ENCODE data around the gene GRID2IP. TPM values are rescaled to one million over a fixed set of nuclear protein-coding genes. Genes with fewer than 3 reads are reported as not detected.

Gene GRID2IP
- polyA plus RNA-seq, 4 donors: 0.52 to 0.78 (median 0.64) TPM

DNA sequence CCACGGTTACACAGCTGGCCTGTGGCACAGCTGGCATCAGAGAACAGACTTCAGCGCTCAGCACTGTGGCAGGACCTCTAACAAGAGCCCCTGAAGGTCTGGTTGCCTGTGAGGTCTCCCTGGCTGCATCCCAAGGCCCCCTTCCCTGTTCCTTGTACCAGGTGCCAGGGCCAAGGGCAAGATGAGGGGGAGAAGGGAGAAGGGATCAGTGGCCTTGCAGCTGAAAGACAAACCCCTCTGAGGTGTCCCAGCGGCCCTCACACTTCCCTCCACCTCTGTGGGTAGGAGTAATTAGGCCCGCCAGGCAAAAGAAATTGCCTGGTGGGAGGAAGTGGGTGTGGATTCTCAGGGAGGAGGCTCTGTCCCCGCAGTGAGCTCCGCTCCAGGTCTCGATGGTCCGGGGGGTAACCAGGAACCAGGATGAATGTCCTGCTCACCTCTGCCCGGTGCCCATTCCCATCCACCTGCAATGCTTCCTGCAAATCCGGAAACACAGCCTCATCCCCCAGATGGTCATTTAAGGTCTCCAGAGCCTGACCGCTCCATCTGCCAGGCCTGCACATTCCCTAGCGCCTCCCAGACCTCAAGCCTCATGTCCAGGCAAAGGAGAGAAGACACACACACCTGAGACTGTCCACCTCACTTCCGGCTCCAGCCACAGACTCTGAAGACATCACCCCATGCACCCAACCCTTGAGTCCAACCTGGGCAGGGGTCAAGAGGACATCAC, 22.7 kb downstream of the GRID2IP start:
- no peak for DNase-seq (ENCODE audit: low read depth in 4 of 4, low spot score in 3 of 4)

DNA sequence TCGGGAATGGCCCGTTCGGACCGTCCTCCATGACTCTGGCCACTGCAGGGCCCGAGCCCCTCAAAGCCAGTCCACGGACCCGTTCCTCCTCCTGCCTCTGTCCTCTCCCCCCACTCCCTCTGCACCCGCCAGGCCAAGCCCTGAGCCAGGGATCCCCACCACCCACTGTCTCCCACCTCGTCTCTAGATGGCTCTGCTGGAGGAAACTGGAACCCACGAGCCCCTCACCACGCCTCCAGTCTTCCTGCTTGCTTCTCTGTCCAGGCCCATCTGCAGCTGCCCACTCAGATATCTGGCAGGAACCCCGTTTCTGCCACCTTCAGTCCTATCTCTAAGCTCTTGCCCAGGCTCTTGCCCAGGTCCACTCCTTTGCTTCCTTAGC, 24.3 kb downstream of the GRID2IP start:
- DNase-seq (ENCODE audit: low read depth in 4 of 4, low spot score in 3 of 4): no peak

DNA sequence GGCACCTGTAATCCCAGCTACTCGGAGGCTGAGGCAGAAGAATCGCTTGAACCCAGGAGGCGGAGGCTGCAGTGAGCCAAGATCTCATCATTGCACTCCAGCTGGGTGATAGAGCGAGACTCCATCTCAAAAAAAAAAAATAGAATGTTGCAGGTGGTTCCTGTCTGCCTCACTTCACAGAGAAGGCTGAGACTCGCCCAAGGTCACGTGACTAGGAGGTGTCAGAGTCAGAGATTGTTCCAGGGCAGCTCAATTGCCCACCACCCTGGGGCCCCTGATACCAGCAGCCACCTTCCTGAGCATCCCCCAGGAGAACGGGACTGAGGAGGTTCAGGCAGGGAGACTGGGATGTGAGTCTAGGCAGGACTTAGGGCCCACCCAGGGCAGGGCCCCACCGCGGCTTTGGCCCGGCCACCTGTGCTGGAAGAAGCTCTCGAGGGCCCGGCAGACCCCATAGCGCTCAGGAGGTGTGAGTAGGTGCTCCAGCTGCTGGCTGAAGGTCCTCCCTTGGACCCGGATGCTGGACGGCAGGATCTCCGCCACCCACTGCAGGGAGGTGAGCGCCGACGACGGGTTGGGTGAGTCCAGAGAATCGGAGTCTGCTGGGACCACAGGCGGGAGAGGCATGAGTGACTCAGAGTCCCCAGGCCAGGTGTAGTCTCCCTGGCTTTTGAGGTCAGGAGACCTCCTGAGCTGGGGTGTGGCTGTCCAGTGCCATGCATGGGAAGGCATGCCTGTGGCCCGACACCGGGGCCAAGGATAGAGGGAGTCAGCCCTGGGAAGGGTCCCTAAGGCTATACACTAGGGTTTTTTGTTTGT, 30.9 kb downstream of the GRID2IP start:
- DNase-seq (ENCODE audit: low read depth in 4 of 4, low spot score in 3 of 4): no peak

DNA sequence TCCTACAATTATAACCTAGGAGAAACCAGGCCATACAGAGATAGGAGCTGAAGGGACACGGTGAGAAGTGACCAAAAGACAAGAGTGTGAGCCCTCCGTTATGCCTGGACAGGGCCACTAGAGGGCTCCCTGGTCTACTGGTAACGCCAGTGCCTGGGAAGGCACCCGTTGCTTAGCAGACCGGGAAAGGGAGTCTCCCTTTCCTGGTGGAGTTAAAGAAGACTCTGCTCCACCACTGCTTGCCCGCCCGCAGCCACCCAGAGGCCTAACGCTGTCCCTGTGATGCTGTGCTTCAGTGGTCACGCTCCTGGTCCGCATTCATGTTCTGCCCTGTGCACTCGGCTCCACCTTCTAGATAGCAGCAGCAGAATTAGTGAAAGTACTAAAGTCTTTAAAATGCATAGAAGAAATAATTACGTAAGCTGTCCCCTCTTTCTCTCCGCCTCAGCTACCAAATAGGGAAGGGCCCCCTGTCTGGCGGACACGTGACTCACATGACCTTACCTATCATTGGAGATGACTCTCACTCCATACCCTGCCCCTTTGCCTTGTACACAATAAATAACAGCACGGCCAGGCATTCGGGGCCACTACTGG, 34.8 kb downstream of the GRID2IP start:
- peak; percentile 63 to 78 (median 74) for DNase-seq (ENCODE audit: low read depth in 4 of 4, low spot score in 3 of 4)

DNA sequence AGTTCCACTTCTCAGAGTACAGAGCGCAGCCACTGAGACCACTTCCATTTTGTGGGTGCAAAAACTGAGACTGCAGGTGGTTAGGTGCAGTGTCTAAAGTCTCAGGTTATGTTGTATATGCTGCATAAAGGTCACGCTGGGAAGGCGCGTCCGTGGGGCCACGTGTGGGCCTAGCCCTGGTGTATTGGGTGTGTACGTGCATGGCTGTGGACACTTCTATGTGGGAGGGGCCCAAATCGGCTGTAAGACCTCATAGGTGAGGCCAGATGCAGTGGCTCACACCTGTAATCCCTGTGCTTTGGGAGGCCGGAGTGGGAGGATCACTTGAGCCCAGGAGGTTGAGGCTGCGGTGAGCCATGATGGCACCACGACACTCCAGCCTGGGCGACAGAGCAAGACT, 37.7 kb downstream of the GRID2IP start:
- no peak for DNase-seq (ENCODE audit: low read depth in 4 of 4, low spot score in 3 of 4)

DNA sequence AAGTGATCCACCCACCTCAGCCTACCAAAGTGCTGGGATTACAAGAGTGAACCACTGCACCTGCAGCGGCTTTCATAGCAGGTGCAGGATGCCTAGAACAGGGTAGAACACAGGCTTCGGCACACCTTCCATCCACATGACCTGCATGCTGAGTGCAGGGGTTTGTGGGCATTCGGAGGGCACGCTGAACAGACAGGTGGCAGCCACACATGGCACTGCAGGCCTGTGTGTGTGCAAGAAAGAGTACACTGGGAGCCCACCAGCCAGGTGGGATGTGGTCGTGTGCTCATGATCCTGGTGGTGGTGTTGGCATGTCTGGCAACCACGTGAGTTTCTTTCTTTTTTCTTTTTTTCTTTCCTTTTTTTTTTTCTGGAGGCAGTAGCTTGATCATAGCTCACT, 38.4 kb downstream of the GRID2IP start:
- no peak for DNase-seq (ENCODE audit: low read depth in 4 of 4, low spot score in 3 of 4)

DNA sequence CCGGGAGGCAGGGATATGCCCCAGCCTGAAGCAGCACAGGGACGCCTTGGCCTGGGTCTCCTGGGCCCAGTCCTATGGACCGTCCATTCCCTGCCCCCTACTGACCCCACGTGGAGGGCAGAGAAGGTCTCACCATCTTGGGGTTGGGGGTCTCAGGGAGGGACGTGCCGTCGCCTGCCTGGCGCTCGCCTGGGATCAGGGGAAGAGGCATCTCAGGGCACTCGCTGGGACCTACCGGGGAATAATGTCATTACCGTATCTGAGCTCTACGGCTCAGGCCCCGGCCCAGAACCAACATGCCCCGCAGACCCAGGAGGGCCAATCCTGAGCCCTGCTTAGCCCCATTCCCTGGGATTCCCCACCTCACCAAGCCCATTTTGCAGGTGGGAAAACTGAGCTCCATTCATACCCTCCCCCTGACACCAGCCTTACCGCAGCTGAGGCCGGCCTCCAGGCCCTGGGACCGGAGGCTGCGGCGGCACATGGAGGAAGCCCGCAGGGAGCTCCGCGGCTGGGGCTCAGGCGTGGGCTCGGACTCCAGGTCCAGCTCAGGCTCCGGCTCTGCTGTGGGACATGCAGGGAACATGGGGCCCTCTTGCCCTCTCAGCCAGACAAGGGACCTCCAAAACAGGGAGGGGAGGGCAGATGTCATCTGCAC, 40.7 kb downstream of the GRID2IP start:
- DNase-seq (ENCODE audit: low read depth in 4 of 4, low spot score in 3 of 4): no peak

DNA sequence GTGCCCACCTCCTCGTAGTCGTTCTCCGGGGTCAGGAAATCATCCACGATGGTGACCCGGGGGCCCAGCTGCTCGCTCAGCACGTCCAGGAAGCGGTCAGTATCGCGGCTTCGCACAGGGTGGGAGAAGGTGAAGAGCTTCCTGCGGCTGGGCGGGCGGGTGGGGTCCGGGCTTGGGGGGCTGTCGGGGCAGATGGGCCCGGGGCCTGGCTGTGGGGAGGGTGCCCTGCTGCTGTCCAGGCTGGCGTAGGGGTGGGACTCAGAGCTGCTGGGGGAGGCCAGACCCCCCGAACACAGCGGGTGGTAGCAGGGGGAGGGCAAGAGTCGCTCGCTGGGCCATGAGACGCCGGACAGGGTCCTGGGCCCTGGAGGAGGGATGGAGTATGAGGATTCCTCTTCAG, 42.3 kb downstream of the GRID2IP start:
- no peak for DNase-seq (ENCODE audit: low read depth in 4 of 4, low spot score in 3 of 4)

DNA sequence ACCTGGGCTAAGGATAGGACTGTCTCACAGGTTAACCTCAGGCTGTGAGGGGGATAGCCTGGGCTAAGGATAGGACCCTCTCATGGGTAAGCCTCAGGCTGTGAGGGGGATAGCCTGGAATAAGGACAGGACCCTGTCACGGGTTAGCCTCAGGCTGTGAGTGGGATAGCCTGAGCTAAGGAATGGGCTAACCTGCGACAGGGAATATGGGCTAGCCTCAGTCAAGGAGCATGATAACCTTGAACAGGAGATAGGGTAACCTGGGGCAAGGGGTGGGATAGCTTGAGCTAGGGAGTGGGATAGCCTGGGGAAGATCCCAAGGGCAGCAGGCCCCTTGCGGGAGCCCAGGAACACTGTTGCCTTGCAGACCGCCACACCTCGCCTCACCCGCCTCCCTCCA, 42.7 kb downstream of the GRID2IP start:
- DNase-seq (ENCODE audit: low read depth in 4 of 4, low spot score in 3 of 4): no peak

DNA sequence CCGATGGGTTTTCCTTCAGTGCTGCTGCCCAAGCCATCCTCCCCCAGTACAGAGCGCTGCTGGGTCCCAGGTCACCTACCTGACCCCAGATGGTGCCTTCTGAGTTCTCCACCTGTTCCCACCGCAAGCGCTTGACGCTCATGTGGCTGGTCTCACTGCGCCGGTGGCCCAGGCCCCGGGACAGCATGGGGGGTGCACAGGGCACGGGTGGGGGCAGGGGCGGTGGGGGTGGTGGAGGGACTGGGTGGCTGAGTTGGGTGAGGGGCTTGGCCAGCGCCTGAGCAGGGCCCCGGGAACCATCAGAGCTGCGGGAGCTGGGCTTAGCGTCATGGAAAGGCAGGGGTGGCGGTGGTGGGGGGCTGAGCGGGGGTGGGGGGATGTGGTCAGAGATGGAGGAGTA, 43.4 kb downstream of the GRID2IP start:
- no peak for DNase-seq (ENCODE audit: low read depth in 4 of 4, low spot score in 3 of 4)

DNA sequence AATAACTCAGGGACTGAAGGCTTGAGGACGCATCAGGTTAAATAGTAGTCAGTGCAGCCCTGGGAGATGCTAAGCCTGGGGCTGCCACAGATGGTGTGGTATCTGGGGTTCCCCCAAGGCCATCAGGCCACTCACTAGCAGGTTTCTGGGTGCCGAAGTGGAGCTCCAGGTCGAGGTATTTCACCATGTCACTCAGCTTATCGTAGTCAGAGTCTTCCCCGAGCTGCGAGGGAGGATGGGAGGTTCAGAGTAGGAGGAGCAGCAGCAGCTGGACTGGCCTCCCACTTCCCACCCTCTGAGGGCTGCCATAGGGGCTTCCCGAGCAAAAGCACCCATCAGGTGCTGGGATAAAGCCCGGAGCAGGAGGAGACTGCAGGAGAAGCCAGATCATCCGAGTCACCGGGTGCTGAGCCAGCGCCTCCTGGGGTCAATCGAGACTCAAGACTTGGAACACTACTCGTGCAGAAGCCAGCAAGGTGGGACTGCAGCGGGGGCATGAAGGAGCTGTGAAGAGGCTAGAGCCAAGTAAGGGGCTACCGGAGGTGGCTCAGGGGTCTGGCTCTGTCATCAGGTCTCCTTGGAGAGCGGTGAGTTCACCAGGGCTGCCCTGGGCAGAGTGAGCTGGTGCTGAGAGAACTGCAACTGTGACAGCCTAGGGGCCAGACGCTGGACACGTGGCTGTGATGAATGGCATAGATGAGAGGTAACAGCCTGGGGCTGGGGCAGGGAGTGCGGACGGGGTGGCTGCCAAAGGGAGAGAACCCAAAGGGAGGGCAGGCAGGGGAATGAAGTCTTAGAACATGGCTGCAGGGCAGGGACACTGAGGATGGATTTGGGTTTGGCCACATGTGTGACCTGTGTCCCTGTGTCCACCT, 45.3 kb downstream of the GRID2IP start:
- no peak for DNase-seq (ENCODE audit: low read depth in 4 of 4, low spot score in 3 of 4)

DNA sequence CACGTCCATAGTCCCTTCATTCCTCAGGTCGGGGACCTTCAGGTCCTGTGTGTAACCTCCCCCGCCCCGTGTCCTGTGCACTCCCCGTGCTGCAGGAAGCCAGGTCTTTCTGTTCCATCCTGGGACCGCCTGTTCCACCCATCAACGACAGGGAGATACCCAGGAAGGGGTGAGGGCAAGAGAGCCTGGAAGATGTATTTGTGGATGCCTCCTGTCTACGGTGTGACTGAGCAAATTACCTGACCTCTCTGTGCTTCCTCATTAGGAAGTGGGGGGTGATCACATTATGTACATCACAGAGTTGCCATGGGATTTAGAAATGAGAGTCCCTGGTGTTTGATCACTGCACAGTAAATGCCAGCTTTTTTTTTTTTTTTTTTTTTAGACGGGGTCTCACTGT, 46.3 kb downstream of the GRID2IP start:
- DNase-seq (ENCODE audit: low read depth in 4 of 4, low spot score in 3 of 4): no peak

DNA sequence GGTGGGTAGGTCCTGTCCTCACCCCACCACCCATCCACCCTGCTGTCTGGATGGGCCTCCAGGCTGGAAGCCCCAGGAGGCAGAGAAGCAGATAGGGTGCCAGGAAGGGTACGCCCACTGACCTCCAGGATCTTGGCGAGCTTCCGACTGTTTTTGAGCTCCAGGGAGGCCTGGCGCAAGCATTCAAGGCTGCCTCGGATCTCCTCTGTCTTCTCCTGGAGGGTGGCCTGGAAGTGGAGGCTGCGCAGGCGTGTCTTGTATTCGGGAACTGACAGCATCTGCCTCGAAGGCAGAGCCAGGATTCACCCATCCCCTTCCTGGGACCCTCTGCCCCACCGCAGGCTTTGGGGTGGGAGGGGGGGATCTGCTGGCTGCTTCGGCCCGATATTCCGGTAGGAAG, 48.4 kb downstream of the GRID2IP start:
- no peak for DNase-seq (ENCODE audit: low read depth in 4 of 4, low spot score in 3 of 4)

DNA sequence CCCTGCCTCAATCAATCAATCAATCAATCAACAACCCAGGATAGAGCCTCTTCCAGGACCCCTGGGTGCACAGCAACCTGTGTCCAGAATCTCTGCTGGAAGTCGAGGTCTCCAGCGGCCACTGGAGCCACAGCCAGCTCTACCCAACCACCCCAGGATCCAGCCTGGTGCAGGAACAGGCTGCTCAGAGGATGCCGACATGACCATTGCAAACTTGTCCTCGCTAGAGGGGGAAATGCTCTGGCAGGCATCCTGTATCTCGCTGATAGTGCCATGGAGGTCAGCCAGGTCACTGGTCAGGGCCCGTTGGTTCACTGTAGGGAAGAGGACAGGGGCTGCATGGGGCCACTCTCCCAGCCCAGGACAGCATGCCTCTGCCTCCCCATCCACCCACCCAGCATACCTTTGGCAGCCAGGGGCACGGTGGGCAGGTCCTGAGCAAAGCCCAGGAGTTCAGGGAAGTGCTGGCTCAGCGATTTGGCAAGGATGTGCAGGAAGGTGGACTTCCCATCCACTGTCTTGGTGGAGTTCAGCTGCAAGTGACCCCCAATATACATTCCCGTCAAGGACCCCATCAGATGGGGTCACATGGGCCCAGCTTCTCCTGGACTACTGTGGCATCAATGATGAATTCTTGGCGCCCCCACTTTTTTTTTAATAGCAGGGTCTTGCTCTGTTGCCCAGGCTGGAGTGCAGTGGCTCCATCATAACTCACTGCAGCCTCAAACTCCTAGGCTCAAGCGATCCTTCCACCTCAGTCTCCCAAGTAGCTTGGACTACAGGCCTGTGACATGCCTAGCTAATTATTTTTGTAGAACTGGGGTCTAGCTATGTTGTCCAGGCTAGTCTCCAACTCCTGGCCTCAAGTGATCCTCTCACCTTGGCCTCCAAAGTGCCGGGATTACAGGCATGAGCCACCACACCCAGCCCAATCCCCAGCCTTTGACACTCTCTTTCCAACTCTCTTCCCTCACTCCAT, 49.4 kb downstream of the GRID2IP start:
- no peak for DNase-seq (ENCODE audit: low read depth in 4 of 4, low spot score in 3 of 4)

DNA sequence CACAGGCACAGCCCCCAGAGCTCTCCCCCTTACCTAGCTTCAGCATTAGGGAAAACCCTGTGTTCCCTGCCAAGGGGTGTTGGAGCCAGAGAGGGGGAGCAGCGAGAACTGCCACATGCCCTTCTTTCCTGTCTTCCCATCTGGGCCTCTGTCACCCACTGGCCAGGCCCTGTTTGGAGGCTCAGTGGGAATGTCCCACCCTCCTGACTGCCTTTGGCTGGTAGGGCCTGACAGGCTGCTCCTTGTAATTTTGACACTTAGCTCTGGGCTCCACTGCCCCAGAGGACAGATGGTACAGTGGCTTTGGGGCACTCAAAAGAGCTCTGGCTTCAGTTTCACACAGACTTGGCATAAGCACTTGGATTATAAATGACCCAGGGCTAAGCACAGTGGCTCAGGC, 50.6 kb downstream of the GRID2IP start:
- no peak for DNase-seq (ENCODE audit: low read depth in 4 of 4, low spot score in 3 of 4)

DNA sequence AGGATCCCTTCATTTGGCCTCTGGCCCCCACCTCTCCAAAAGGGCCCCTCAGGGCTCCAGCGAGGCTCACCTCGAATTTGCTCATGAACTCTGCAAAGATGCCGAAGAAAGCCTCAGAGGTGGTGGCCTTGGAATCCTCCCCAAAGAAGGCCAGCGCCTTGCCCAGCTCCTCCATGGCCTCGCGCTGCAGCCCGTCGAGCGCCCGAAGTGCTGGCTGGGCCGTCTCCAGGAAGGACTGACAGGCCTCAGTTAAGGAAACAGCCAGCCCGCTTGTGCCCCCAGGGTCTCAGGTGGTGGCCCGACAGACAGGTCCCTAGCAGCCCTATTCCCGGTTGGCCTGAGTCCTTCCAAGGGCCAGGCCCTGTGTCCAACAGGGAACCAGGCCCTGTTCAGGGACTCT, 53.3 kb downstream of the GRID2IP start:
- no peak for DNase-seq (ENCODE audit: low read depth in 4 of 4, low spot score in 3 of 4)

DNA sequence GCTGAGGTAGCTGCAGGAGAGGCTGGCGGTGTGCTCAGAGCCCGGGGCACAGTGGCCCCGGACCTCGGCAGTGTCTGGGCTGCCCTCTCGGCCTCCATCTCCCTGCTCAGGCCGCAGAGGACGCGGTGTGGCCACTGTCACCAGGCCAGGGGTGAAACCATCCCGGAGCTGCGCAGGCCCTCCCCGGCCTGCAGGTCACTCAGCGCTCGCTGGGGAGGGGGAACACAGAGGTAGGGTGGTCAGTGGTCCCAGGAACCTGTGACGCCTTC, 53.7 kb downstream of the GRID2IP start:
- DNase-seq (ENCODE audit: low read depth in 4 of 4, low spot score in 3 of 4): no peak

DNA sequence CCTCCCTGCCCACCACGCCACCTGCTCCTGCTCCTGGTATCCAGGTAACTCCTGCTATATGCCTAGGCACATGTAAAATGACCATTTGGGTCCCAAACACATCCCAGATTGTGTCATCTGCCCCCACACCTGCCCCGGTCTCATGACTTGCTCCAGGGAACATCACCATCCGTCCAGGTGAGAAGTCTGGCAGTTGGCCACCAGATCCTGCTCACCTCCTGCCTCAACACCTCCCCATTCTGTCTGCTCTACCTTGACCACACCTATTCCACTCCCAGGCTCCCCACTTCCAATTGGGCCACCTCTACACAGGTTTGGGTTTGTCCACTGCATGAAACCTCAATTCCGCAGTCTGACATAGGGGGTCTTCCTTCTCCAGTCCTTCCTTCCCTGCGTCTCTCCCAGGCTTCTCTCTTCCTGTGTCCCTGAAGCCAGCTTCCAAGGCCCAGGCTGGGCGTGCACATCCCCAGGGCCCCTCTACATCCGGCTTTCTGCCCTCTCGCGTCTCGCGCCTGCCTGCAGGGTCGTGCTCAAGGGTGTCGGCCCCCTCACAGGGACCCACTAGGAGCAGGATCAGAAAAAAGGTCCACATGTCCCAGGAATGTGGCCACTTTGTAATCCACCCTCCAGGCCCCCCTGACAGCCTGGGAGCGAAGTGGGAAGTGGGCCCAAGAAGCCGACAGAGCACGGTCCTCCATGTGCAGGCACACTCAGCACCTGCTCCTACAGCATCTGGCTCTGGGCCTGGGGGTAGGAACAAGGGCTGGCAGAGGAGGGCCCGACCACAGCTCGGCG, 54.2 kb downstream of the GRID2IP start:
- DNase-seq (ENCODE audit: low read depth in 4 of 4, low spot score in 3 of 4): no peak
